GM21367 (cell line): ENCODE measurements around the gene MTCH1.

Experiments used
- ATAC-seq: cut with Tn5 transposase; IDR thresholded peaks from one replicate; pipeline ENCODE4 v1.9.1; 2021; ENCODE audit not compliant: unreplicated experiment

MTCH1 gene

DNA sequence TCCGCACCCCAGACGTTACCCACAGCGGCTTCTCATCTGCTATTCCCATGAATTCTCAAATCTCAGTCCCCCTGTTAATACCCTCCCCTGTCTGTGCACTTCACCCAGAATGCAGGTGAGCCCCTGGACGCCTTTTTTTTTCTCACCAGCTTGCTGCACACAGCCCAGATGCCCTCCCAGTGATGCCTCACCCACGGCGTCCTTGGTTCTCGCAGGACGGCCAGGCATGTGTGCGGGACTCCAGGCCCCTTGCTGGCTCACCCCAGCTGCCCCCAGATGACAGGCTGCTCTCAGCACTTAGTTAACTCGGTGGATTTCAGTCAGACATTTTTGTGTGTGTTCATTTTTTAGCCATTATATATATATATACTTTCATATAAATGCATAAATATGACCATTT, 56.8 kb downstream of the MTCH1 start:
- no peak for ATAC-seq

DNA sequence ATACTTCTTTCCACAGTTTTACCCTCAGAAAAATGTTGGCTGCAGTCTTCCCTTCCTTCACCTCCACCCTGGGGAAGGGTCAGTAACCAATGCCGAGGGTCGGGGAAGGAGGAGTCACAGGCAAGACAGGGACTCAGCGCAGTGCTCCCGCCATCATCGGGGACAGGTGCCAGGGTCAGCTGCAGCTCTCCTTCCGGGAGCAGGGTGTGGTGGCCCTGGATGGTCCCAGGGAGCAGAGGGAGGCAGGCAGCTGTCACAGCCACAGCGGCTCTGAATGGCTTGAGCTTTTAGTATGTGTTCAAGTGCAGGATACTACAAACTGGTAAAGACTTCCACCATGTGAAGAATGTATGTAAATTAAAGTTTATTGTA, 57.5 kb downstream of the MTCH1 start:
- no peak for ATAC-seq

DNA sequence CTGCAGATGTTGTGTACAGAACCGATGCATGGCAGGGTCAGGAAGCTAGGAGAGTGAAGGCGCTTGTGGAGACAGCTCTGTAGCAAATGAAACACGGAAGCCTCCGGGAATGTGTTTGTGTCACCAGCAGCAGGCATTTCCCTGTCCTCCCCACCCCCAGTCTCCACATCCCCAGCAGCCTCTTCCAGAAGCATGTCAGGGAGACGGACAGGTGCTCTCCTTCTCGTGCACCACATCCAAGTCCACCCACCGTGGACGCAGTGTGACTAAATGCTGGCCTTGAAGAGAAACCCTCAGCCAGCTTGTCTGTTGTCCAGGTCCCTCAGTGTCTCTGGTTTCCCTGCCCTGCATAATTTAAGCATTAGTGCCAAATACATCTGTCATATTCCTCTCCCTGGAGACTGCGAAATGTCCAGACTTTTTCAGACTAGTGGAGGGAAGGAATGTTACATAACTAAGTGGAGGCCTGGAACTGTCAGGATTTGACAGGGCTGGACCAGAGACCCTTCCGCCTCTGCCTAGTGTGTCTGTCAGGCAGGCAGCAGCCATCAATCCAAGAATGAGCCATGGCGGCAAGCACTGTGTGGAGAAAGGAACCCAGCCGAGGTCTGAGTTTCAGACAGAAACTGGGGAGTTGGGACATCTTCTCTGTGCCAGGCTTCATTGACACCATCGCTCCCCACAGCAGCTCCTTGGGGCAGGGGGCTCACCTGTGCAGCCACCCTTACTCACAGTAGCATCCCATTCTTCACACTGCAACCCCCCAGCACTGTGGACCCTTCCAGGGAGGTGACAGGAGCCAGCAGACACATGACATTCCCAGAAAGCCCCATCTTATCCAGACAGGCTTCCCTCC, 58.1 kb downstream of the MTCH1 start:
- no peak for ATAC-seq

DNA sequence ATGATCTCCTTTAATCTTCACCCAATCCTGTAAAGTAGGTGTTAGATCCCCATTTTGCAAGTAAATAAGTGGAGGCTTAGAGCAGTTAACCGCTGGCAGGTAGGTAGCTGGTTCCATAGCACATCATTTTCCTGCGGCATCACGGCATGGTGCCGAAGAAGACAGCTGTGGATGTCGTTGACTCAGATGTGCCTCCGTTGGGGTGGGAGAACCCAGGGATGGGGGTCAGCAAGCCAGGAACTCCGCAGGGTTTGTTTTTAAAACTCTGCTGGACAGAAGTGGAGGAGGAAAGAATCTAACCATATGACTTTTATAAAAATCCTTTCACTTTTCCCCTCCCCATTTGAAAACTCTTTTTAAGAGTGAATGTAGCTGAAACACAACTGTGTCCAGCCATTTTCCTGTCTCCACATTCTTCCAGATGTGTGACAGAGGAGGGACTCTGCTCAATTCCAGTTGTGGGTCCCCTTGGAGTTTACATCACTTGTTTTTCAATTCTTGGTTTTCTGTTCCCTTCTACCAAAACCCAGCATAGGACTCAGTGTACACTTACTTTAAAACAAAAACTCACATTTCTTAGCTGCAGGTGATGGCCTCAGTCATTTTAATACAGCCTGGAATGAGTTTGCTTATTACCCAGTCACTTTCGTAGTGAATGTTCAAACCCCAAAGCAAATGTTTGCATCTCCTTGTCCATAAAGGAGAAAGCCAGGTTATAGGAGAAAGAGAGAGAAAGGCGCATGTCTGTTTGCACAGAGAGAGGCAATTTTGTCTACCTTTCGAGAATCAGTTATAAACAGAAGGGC, 59.1 kb downstream of the MTCH1 start:
- no peak for ATAC-seq

DNA sequence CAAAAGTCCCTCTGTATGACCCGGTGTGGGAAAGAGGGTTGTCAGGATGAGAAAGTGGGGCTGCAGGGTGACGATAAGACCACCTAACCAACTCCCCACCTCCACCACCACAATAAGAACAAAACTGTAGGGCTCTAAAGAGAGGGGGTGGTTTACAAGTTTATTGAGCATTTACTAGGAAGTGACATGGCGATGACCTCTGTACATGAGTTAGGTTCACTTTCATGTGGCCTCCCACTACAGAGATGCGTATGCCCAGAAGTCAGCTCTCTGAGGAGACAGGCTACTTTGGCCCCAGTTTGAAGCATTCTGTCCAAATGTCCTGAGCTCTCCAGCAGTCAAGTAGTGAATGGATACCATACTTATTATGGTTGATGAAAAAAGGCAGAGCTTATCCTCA, 60.2 kb downstream of the MTCH1 start:
- ATAC-seq: no peak

DNA sequence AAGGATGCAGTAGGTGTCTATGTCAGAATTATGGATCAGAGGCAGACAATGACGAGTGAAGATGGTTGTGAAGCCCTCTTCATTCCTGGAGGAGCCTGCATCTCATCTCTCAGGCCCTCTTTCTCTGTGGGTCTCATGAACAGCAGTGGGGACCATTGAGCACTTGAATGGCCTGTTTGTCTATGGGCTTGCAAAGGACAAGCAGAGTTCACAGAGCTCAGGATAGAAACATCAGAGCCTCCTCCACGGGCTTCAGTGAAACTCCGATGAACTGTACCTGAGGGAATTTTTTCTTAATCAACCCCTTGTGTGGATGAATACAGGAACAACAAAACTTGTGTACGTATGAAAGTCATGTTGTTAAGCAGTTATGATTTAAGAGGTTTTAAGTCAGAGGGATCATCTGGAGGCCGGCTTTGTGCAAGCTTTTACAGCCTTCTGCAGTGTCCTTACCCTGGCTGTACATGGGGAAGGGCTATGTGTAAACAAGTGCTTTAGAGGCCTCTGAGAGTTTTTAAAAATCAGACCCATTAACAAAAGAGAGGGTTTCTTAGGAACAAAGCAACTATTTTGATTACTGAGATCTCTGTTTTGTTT, 61.1 kb downstream of the MTCH1 start:
- ATAC-seq: no peak

DNA sequence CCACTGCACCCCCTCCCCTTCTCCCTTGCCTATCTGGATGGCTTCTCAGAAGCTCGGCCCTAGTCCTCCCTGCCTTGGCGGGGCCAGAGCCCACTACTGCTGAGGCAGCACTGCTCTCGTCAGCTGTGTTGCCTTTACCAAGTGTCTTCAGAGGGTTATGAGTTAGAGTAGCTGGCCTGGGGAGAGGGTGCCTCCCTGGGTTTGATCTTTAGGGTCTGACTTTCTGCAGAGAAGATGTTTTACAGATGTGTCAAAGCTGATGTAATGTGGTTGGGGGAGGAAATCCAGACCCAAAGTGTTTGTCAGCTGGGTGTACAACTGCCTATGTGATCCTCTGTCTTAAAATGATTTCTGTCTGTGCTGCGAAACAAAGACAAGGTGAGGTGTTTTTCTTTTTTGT, 61.9 kb downstream of the MTCH1 start:
- no peak for ATAC-seq

DNA sequence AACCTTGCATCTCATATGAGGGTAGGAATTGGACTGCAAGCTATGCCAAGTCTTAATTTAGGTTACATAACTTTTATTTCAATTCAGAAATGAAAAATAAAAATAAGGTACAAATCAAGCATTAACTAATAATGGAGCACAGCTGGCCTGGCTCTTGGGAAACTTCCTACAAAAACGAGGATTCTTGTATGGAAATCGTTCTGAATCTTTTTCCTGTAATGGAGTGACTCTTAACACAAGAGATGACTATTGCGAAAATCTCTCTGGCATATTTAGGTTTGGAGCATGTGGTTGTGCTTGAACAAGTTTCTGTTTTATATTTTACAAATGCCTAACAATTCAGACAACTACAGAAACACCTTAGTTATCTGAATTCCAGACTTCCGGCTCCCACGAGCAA, 65.5 kb downstream of the MTCH1 start:
- ATAC-seq: no peak

DNA sequence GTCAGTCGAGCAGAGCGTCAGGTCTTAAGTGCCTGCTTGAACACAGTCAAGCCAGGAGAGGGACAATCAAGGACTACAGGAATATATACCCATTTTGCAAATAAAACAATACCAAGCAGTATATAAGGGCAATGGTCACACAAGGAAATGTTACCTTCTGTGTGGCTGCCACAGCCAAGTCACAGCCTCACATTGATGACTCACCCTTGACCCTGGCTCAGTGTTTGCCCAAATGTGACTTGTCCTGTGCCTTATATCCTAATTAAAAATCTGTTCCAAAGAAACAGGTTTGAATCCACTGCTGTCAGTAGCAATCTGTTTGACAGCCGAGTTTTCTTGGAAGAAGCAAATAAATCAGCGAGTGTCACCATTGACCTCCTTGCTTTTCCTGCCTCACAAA, 65.9 kb downstream of the MTCH1 start:
- ATAC-seq: no peak
